Thoracic aorta (tissue), 2 donors: ENCODE data around the gene SLC10A1. TPM values are rescaled to one million over a fixed set of nuclear protein-coding genes. Genes with fewer than 3 reads are reported as not detected.

ENCODE experiments used
- ATAC-seq: fragments of 150-250 bp; one replicate; pipeline ENCODE4 v1.8.0; 2017; ENCODE audit warnings: low read depth; ENCODE audit not compliant: insufficient number of reproducible peaks, low FRiP score
- DNase-seq: peaks from one replicate; pipeline ENCODE4 v3.0.0-alpha.2; 2020; ENCODE audit warnings: low spot score
- H3K27ac ChIP-seq, 2 donors: fragments of 200-600 bp; sonication (generic); 1 replicate in 1 of 2; 2 replicates in 1 of 2; pipeline ENCODE4 v1.5.1; 2016; ENCODE audit warnings: mild to moderate bottlenecking in 2 of 2, moderate library complexity in 2 of 2
- H3K27me3 ChIP-seq: fragments of 200-600 bp; sonication (generic); replicated peaks from 2 replicates; pipeline ENCODE4 v1.6.0; 2016; ENCODE audit warnings: mild to moderate bottlenecking; ENCODE audit not compliant: insufficient read depth
- H3K36me3 ChIP-seq: fragments of 200-600 bp; sonication (generic); one replicate; pipeline ENCODE4 v1.5.1; 2016
- H3K4me1 ChIP-seq, 2 donors: fragments of 200-600 bp; sonication (generic); 1 replicate in 1 of 2; 2 replicates in 1 of 2; pipeline versions ENCODE4 v1.5.1 to v1.6.0; 2016; ENCODE audit warnings: low read depth in 2 of 2, mild to moderate bottlenecking in 1 of 2; ENCODE audit not compliant: control insufficient read depth in 1 of 2
- H3K4me3 ChIP-seq: fragments of 200-600 bp; sonication (generic); 2 replicates; pipeline ENCODE4 v1.5.1; 2016; ENCODE audit warnings: mild to moderate bottlenecking
- H3K9me3 ChIP-seq: fragments of 200-600 bp; sonication (generic); 2 replicates; pipeline ENCODE4 v1.5.1; 2016
- CTCF ChIP-seq: fragments of 200-600 bp; sonication (generic); IDR thresholded peaks from one replicate; pipeline ENCODE4 v1.5.1; 2019; ENCODE audit warnings: antibody characterized with exemption
- total RNA-seq, 2 donors: library from RNA; depleted of rRNA; stranded (reverse); fragments of >200 nt; gene quantifications; one replicate each; pipeline versions ENCODE4 v1.1.0 to v1.2.3, GENCODE V29; 2016

Gene SLC10A1
- total RNA-seq, 2 donors from 2014 or later: not detected

- ATAC-seq: no peak
- Histone ChIP-seq H3K4me3 (no peak overlapping the region), H3K27ac (no peak overlapping the region), H3K4me1 (no peaks in the 10 kb centered on the region), H3K36me3 (no peaks in the 10 kb centered on the region), H3K27me3 (no peaks in the 10 kb centered on the region), H3K9me3 (no peaks in the 10 kb centered on the region)
- no peak for DNase-seq
- no peak for TF ChIP-seq CTCF
Measured at GRCh38 chr14:69789118-69789640, 7.9 kb downstream of the SLC10A1 start.

- H3K27me3 ChIP-seq: no peaks in the 10 kb centered on the region
- no peak overlapping the region for H3K4me3 ChIP-seq
- H3K36me3 ChIP-seq: no peaks in the 10 kb centered on the region
- no peak for ATAC-seq
- DNase-seq: no peak
- H3K27ac ChIP-seq: no peak overlapping the region
- H3K4me1 ChIP-seq: no peaks in the 10 kb centered on the region
- TF ChIP-seq CTCF: no peak
- H3K9me3 ChIP-seq: no peaks in the 10 kb centered on the region
Measured at GRCh38 chr14:69786603-69787002, 10.4 kb downstream of the SLC10A1 start.

GRCh38 chr14:69784942-69785341, 12.1 kb downstream of the SLC10A1 start:
- TF ChIP-seq CTCF: no peak
- ATAC-seq (no peak), DNase-seq (no peak)
- H3K36me3 ChIP-seq: no peaks in the 10 kb centered on the region
- no peaks in the 10 kb centered on the region for H3K27me3 ChIP-seq
- no peaks in the 10 kb centered on the region for H3K9me3 ChIP-seq
- H3K27ac ChIP-seq: no peak overlapping the region
- no peak overlapping the region for H3K4me3 ChIP-seq
- H3K4me1 ChIP-seq: no peaks in the 10 kb centered on the region

GRCh38 chr14:69780952-69781351, 16.1 kb downstream of the SLC10A1 start:
- H3K27me3 ChIP-seq: no peaks in the 10 kb centered on the region
- no peaks in the 10 kb centered on the region for H3K9me3 ChIP-seq
- no peak for TF ChIP-seq CTCF
- H3K27ac ChIP-seq: no peak overlapping the region
- DNase-seq: no peak
- ATAC-seq: no peak
- no peak overlapping the region for H3K4me3 ChIP-seq
- peaks cover 0 to 3% of the 10 kb centered on the region in 2 donors for H3K4me1 ChIP-seq
- H3K36me3 ChIP-seq: peaks cover 6% of the 10 kb centered on the region

GRCh38 chr14:69780092-69780491, 16.9 kb downstream of the SLC10A1 start:
- TF ChIP-seq CTCF: no peak
- H3K27me3 ChIP-seq: no peaks in the 10 kb centered on the region

More at GRCh38 chr14:69780092-69780491, 16.9 kb downstream of the SLC10A1 start:
- peaks cover 7% of the 10 kb centered on the region for H3K36me3 ChIP-seq
- peaks cover 0 to 3% of the 10 kb centered on the region in 2 donors for H3K4me1 ChIP-seq
- ATAC-seq (no peak), DNase-seq (no peak)
- no peak overlapping the region for H3K4me3 ChIP-seq
- H3K27ac ChIP-seq: no peak overlapping the region
- no peaks in the 10 kb centered on the region for H3K9me3 ChIP-seq
